Gastrocnemius medialis (tissue), 4 donors: Measurements from ENCODE around the gene USP5. TPM values are rescaled to one million over a fixed set of nuclear protein-coding genes. Genes with fewer than 3 reads are reported as not detected.

Source experiments
- ATAC-seq, 2 donors: fragments of 150-250 bp; one replicate each; pipeline ENCODE4 v1.9.1; 2016
- DNase-seq, 2 donors: peaks; one replicate each; pipeline ENCODE4 v3.0.0-alpha.2; 2019
- H3K27ac ChIP-seq, 4 donors: fragments of 200-600 bp; sonication (generic); 1 replicate in 1 of 4; 2 replicates in 3 of 4; pipeline ENCODE4 v1.5.1; 2016 to 2018; ENCODE audit warnings: mild to moderate bottlenecking in 2 of 4, moderate library complexity in 1 of 4
- H3K27me3 ChIP-seq, 3 donors: fragments of 200-600 bp; sonication (generic) in 2 of 3; 1 replicate in 1 of 3; 2 replicates in 2 of 3; pipeline versions ENCODE4 v1.5.1 to v1.6.0; 2016 to 2019; ENCODE audit warnings: mild to moderate bottlenecking in 1 of 3, moderate library complexity in 1 of 3
- H3K36me3 ChIP-seq, 2 donors: fragments of 200-600 bp; sonication (generic) in 1 of 2; one replicate each; pipeline ENCODE4 v1.5.1; 2017 to 2018
- H3K4me1 ChIP-seq, 2 donors: fragments of 200-600 bp; sonication (generic) in 1 of 2; one replicate each; pipeline ENCODE4 v1.5.1; 2016 to 2017; ENCODE audit warnings: mild to moderate bottlenecking in 2 of 2
- H3K4me3 ChIP-seq, 4 donors: fragments of 200-600 bp; sonication (generic) in 3 of 4; 1 replicate in 1 of 4; 2 replicates in 3 of 4; pipeline ENCODE4 v1.5.1; 2016 to 2019; ENCODE audit warnings: mild to moderate bottlenecking in 2 of 4
- H3K9me3 ChIP-seq, 3 donors: fragments of 200-600 bp; sonication (generic) in 2 of 3; 1 replicate in 1 of 3; 2 replicates in 2 of 3; pipeline ENCODE4 v1.5.1; 2016 to 2019
- CTCF ChIP-seq, 5 experiments: fragments of 450-650 bp in 3 of 5; fragments of 200-600 bp in 2 of 5; sonication (generic) in 2 of 5; IDR thresholded peaks in 4 of 5; conservative IDR thresholded peaks in 1 of 5; 1 replicate in 4 of 5; 2 replicates in 1 of 5; pipeline ENCODE4 v1.5.1; 2016 to 2019; ENCODE audit warnings: antibody characterized with exemption in 5 of 5, mild to moderate bottlenecking in 3 of 5, moderate library complexity in 3 of 5
- POLR2A ChIP-seq, 2 donors: fragments of 450-650 bp; IDR thresholded peaks; one replicate each; pipeline ENCODE4 v1.6.1; 2017; ENCODE audit warnings: antibody characterized with exemption in 2 of 2, mild to moderate bottlenecking in 2 of 2, moderate library complexity in 2 of 2
- in situ Hi-C, 4 donors: fragments of 200-750 bp; cut with MboI; loops; one replicate each; pipeline versions ENCODE4 v1.15.0 to v1.8.0; 2017; ENCODE audit warnings: low sequenced_read_pairs in 4 of 4
- intact Hi-C: fragments of 100-400 bp; cut with DNase I; formaldehyde crosslinking; loops from one replicate; pipeline ENCODE4 v1.15.1; 2023; ENCODE audit warnings: low total_unique reads
- total RNA-seq, 4 donors: library from RNA; depleted of rRNA; stranded (reverse); fragments of >200 nt; gene quantifications; one replicate each; pipeline versions ENCODE4 v1.1.0 to v1.2.3, GENCODE V29; 2016

Gene USP5
- total RNA-seq, 4 donors from 2014 or later, result 66.4 to 120 (median 74.1) TPM

GRCh38 chr12:6843118-6843902 lies 8.6 kb upstream of the USP5 start:
- Histone ChIP-seq H3K9me3 (no peaks in the 10 kb centered on the region), H3K27me3 (no peaks in the 10 kb centered on the region), H3K27ac (no peak overlapping the region), H3K4me3 (no peak overlapping the region), H3K36me3 (no peaks in the 10 kb centered on the region), H3K4me1 (no peaks in the 10 kb centered on the region)
- no peak for TF ChIP-seq POLR2A (IDR thresholded peaks at IDR 0.05)
- no peak for TF ChIP-seq CTCF (IDR thresholded peaks at IDR 0.05 in 4 of 5, conservative IDR thresholded peaks at IDR 0.05 in 1 of 5)
- intact Hi-C loops, result no loop called here
- ATAC-seq (no peak), DNase-seq (no peak)
- in situ Hi-C loops, result loop anchor here in 1 of 4 donors (10.0 kb wide), 1 partner anchor 109 kb away; no protein-coding TSS in a partner anchor

DNA sequence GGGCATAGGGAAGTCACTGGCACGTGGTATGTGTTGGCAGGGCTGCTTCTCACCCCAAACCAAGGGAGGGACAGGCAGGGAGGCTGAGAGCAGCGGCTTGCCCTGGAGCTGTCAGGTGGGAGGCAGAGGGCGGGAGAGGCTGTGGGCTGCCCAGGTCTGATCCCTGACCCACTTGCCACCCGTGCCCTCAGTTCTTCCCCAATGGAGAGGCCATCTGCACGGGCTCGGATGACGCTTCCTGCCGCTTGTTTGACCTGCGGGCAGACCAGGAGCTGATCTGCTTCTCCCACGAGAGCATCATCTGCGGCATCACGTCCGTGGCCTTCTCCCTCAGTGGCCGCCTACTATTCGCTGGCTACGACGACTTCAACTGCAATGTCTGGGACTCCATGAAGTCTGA lies 6.6 kb upstream of the USP5 start:
- in situ Hi-C loops (loop anchor here in 1 of 4 donors (10.0 kb wide), 1 partner anchor 111 kb away; no protein-coding TSS in a partner anchor), intact Hi-C loops (no loop called here)
- DNase-seq (no peak), ATAC-seq (no peak)
- TF ChIP-seq CTCF (IDR thresholded peaks at IDR 0.05 in 4 of 5, conservative IDR thresholded peaks at IDR 0.05 in 1 of 5), result no peak
- no peak for TF ChIP-seq POLR2A (IDR thresholded peaks at IDR 0.05)
- no peaks in the 10 kb centered on the region for H3K4me1 ChIP-seq
- H3K9me3 ChIP-seq, result no peaks in the 10 kb centered on the region
- no peaks in the 10 kb centered on the region for H3K36me3 ChIP-seq
- no peaks in the 10 kb centered on the region for H3K27me3 ChIP-seq
- no peak overlapping the region for H3K4me3 ChIP-seq
- H3K27ac ChIP-seq, result no peak overlapping the region

GRCh38 chr12:6846316-6846869 lies 5.6 kb upstream of the USP5 start:
- in situ Hi-C loops, result loop anchor here in 1 of 4 donors (10.0 kb wide), 1 partner anchor 112 kb away; no protein-coding TSS in a partner anchor
- no peak overlapping the region for H3K27ac ChIP-seq

GRCh38 chr12:6847676-6848075 lies 4.3 kb upstream of the USP5 start:
- Histone ChIP-seq H3K4me1 (peaks cover 0 to 6% of the 10 kb centered on the region in 2 donors), H3K36me3 (no peaks in the 10 kb centered on the region), H3K9me3 (no peaks in the 10 kb centered on the region), H3K27ac (no peak overlapping the region), H3K27me3 (no peaks in the 10 kb centered on the region), H3K4me3 (no peak overlapping the region)
- in situ Hi-C loops (loop anchor here in 1 of 4 donors (10.0 kb wide), 1 partner anchor 113 kb away; no protein-coding TSS in a partner anchor), intact Hi-C loops (no loop called here)
- no peak for TF ChIP-seq POLR2A (IDR thresholded peaks at IDR 0.05)
- TF ChIP-seq CTCF (IDR thresholded peaks at IDR 0.05 in 4 of 5, conservative IDR thresholded peaks at IDR 0.05 in 1 of 5), result no peak
- no peak for ATAC-seq
- DNase-seq, result no peak

More at GRCh38 chr12:6846316-6846869, 5.6 kb upstream of the USP5 start:
- Histone ChIP-seq H3K36me3 (no peaks in the 10 kb centered on the region), H3K27me3 (no peaks in the 10 kb centered on the region), H3K9me3 (no peaks in the 10 kb centered on the region), H3K4me1 (peaks cover 0 to 5% of the 10 kb centered on the region in 2 donors), H3K4me3 (no peak overlapping the region)
- intact Hi-C loops, result no loop called here
- DNase-seq (no peak), ATAC-seq (no peak)
- TF ChIP-seq CTCF (IDR thresholded peaks at IDR 0.05 in 4 of 5, conservative IDR thresholded peaks at IDR 0.05 in 1 of 5) (no peak), POLR2A (IDR thresholded peaks at IDR 0.05) (no peak)
